ENCODE data around the gene ST6GALNAC2. TPM values are rescaled to one million over a fixed set of nuclear protein-coding genes. Genes with fewer than 3 reads are reported as not detected.

Gene ST6GALNAC2
- total RNA-seq, 4 donors from 2014 or later = 1.4 to 4.4 (median 1.6) TPM; not detected in 1

- 92% methylated on average over 6 of the region's 10 CpGs; no CpG with 5 or more reads in 1 of the 2 donors for WGBS, 2 donors (ENCODE audit: low coverage in 1 of 2)
- intact Hi-C loops (cut with DNase I; ENCODE audit: low total_unique reads) = no loop called here
Observed at GRCh38 chr17:76573096-76573495, 12.6 kb downstream of the ST6GALNAC2 start.

DNA sequence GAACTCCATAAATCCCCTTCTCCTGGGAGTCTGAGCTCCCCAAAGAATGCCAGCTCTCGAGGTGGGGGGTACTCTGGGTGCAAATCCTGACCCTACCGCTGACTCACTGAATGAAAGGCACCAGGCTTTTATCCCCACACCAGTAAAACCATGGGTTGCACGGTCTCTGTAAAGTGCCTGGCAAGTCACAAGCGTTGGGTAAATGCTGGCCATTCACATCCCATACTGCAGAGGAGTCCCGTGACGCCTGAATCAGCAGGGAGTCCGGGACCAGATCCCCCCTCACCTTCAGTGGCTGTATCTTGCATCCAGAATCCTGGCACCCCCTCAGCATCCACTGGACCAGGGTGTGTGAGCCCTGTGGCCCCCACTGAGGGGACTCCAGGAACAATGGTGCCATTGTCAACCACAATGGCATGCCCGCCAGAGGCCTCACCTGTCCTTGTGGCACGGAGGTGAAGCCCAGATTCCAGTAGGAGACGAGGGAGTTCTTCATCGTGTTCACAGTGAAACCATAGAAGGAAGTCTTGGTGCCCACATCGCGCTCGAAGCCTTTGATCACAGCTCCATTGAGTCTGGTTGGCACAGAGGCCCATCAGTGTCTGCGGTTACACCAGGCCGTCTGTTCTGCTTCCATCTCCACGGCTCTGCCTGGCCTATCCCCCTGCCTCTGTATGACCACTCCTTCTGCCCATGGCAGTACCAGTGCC is 13.3 kb downstream of the ST6GALNAC2 start:
- intact Hi-C loops (cut with DNase I; ENCODE audit: low total_unique reads) = no loop called here

More at GRCh38 chr17:76573096-76573495, 12.6 kb downstream of the ST6GALNAC2 start:
- Histone ChIP-seq H3K4me1 (peaks cover 0 to 2% (median 0%) of the 10 kb centered on the region in 4 donors), H3K4me3 (no peak overlapping the region), H3K27me3 (no peaks in the 10 kb centered on the region), H3K27ac (no peak overlapping the region), H3K36me3 (no peaks in the 10 kb centered on the region), H3K9me3 (no peaks in the 10 kb centered on the region)
- TF ChIP-seq EP300 (IDR thresholded peaks at IDR 0.05; ENCODE audit: low read depth) (no peak), POLR2A (IDR thresholded peaks at IDR 0.05) (no peak), POLR2AphosphoS5 (IDR thresholded peaks at IDR 0.05) (no peak), CTCF (IDR thresholded peaks at IDR 0.05) (no peak)
- in situ Hi-C loops (cut with MboI; ENCODE audit: low pct_ligation_motif_present in 1 of 4, low pct_unique_long_range_greater_than_20kb in 1 of 4, low sequenced_read_pairs in 3 of 4) = no loop called here
- DNase-seq = no peak

GRCh38 chr17:76570877-76571471 is 14.7 kb downstream of the ST6GALNAC2 start:
- Histone ChIP-seq H3K27me3 (no peaks in the 10 kb centered on the region), H3K27ac (no peak overlapping the region), H3K36me3 (no peaks in the 10 kb centered on the region), H3K4me1 (peaks cover 0 to 2% (median 0%) of the 10 kb centered on the region in 4 donors), H3K4me3 (no peak overlapping the region), H3K9me3 (no peaks in the 10 kb centered on the region)
- DNase-seq = no peak
- WGBS, 2 donors (ENCODE audit: low coverage in 1 of 2) = 88 to 100% methylated on average over 1 to 13 of the region's 13 CpGs
- TF ChIP-seq POLR2A (IDR thresholded peaks at IDR 0.05) (no peak), POLR2AphosphoS5 (IDR thresholded peaks at IDR 0.05) (no peak)
- intact Hi-C loops (cut with DNase I; ENCODE audit: low total_unique reads) = no loop called here
- in situ Hi-C loops (cut with MboI; ENCODE audit: low pct_ligation_motif_present in 1 of 4, low pct_unique_long_range_greater_than_20kb in 1 of 4, low sequenced_read_pairs in 3 of 4) = no loop called here

More for the DNA sequence above, 13.3 kb downstream of the ST6GALNAC2 start:
- Histone ChIP-seq H3K4me1 (peaks cover 0 to 2% (median 0%) of the 10 kb centered on the region in 4 donors), H3K4me3 (no peak overlapping the region), H3K36me3 (no peaks in the 10 kb centered on the region), H3K27ac (no peak overlapping the region), H3K9me3 (no peaks in the 10 kb centered on the region), H3K27me3 (no peaks in the 10 kb centered on the region)
- 90% methylated on average over 17 of the region's 17 CpGs; no CpG with 5 or more reads in 1 of the 2 donors for WGBS, 2 donors (ENCODE audit: low coverage in 1 of 2)
- TF ChIP-seq POLR2AphosphoS5 (IDR thresholded peaks at IDR 0.05) = no peak
- TF ChIP-seq CTCF (IDR thresholded peaks at IDR 0.05) = no peak
- no peak for TF ChIP-seq EP300 (IDR thresholded peaks at IDR 0.05; ENCODE audit: low read depth)
- no peak for TF ChIP-seq POLR2A (IDR thresholded peaks at IDR 0.05)
- in situ Hi-C loops (cut with MboI; ENCODE audit: low pct_ligation_motif_present in 1 of 4, low pct_unique_long_range_greater_than_20kb in 1 of 4, low sequenced_read_pairs in 3 of 4) = no loop called here
- no peak for DNase-seq

DNA sequence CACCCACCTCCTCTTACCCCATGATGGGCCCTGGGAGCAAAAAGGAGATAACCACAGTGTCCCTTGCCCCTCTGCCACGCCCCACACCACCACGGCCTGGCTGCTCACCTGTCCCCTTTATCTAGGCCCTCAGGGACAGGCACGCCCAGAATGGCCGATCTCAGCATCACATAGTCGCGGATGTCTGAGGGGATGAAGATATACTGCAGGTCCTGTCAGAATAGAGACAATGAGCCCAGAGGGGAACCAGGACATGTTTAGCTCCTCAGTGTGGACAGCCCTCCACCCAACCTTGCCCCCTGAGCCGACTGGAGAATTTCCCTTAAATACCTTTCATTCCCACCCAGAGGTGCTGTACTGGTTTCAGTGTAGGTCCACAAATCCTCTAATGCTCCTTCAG is 15.2 kb downstream of the ST6GALNAC2 start:
- H3K9me3 ChIP-seq = no peaks in the 10 kb centered on the region
- intact Hi-C loops (cut with DNase I; ENCODE audit: low total_unique reads) = no loop called here

More for the DNA sequence above, 15.2 kb downstream of the ST6GALNAC2 start:
- in situ Hi-C loops (cut with MboI; ENCODE audit: low pct_ligation_motif_present in 1 of 4, low pct_unique_long_range_greater_than_20kb in 1 of 4, low sequenced_read_pairs in 3 of 4) = no loop called here
- no peak for DNase-seq
- no peaks in the 10 kb centered on the region for H3K36me3 ChIP-seq
- no peak overlapping the region for H3K27ac ChIP-seq
- H3K4me1 ChIP-seq = peaks cover 0 to 2% (median 0%) of the 10 kb centered on the region in 4 donors
- TF ChIP-seq CTCF (IDR thresholded peaks at IDR 0.05) (no peak), POLR2A (IDR thresholded peaks at IDR 0.05) (no peak), EP300 (IDR thresholded peaks at IDR 0.05; ENCODE audit: low read depth) (no peak), POLR2AphosphoS5 (IDR thresholded peaks at IDR 0.05) (no peak)
- H3K27me3 ChIP-seq = no peaks in the 10 kb centered on the region
- 85 to 100% methylated on average over 1 to 7 of the region's 7 CpGs for WGBS, 2 donors (ENCODE audit: low coverage in 1 of 2)
- no peak overlapping the region for H3K4me3 ChIP-seq
